Heart left ventricle (tissue), 16 donors: ENCODE measurements around the gene IL24. TPM values are rescaled to one million over a fixed set of nuclear protein-coding genes. Genes with fewer than 3 reads are reported as not detected.

Source experiments
- ATAC-seq, 4 donors: fragments of 200-7000 bp; cut with Tn5 transposase; one replicate each; pipeline ENCODE4 v1.9.1; 2020 to 2022; ENCODE audit warnings: moderate library complexity in 4 of 4, mild to moderate bottlenecking in 3 of 4, moderate number of reproducible peaks in 1 of 4
- DNase-seq, 5 donors: peaks; one replicate each; pipeline ENCODE4 v3.0.0-alpha.2; 2020
- H3K27ac ChIP-seq, 12 donors: fragments of 200-600 bp; sonication (generic) in 4 of 12; one replicate each; pipeline versions ENCODE4 v1.5.0 to v1.8.0; 2016 to 2022; ENCODE audit warnings: mild to moderate bottlenecking in 2 of 12
- H3K27me3 ChIP-seq, 9 donors: fragments of 200-600 bp; sonication (generic) in 2 of 9; one replicate each; pipeline versions ENCODE4 v1.5.1 to v1.8.0; 2016 to 2022; ENCODE audit warnings: mild to moderate bottlenecking in 3 of 9
- H3K36me3 ChIP-seq, 9 donors: fragments of 200-600 bp; sonication (generic) in 2 of 9; one replicate each; pipeline versions ENCODE4 v1.5.0 to v1.8.0; 2018 to 2022; ENCODE audit warnings: mild to moderate bottlenecking in 2 of 9
- H3K4me1 ChIP-seq, 12 donors: fragments of 200-600 bp; sonication (generic) in 4 of 12; one replicate each; pipeline versions ENCODE4 v1.5.0 to v1.8.0; 2016 to 2022; ENCODE audit warnings: mild to moderate bottlenecking in 3 of 12
- H3K4me3 ChIP-seq, 12 donors: fragments of 200-600 bp; sonication (generic) in 4 of 12; one replicate each; pipeline versions ENCODE4 v1.5.0 to v1.8.0; 2017 to 2022; ENCODE audit warnings: mild to moderate bottlenecking in 9 of 12, moderate library complexity in 4 of 12
- H3K9me3 ChIP-seq, 12 donors: fragments of 200-600 bp; sonication (generic) in 4 of 12; one replicate each; pipeline versions ENCODE4 v1.5.0 to v1.8.0; 2016 to 2022; ENCODE audit warnings: mild to moderate bottlenecking in 1 of 12
- POLR2A ChIP-seq, 2 donors: fragments of 450-650 bp; IDR thresholded peaks; one replicate each; pipeline ENCODE4 v1.6.1; 2017; ENCODE audit warnings: antibody characterized with exemption in 2 of 2, mild to moderate bottlenecking in 2 of 2, moderate library complexity in 2 of 2
- WGBS, 4 donors: extraction: QIAGEN DNeasy Blood & Tissue Kit in 2 of 4; methylation state at CpG; one replicate each; pipeline versions ENCODE4 v1.1.5 to v1.1.7; 2013 to 2018; 5-methylcytosine and 5-hydroxymethylcytosine counted together
- intact Hi-C, 10 donors: fragments of 100-400 bp; cut with DNase I; formaldehyde crosslinking; loops; one replicate each; pipeline versions ENCODE4 v1.11.1 to v1.14.2; 2022
- polyA plus RNA-seq, 2 donors: library from polyadenylated mRNA; stranded (reverse); fragments of 200-250 nt; gene quantifications; one replicate each; pipeline ENCODE4 v1.2.3, GENCODE V29; 2013
- total RNA-seq, 9 donors: library from RNA; depleted of rRNA in 2 of 9; stranded (reverse); fragments of >200 nt in 2 of 9; fragmentation: NEBNext Ultra II Directional in 3 of 9; extraction: Animal tissue kit (Norgen Biotek cat#: 25700) in 3 of 9; gene quantifications; one replicate each; pipeline versions ENCODE4 v1.1.0 to v1.2.4, GENCODE V29; 2016 to 2023
- TF ChIP-seq, protein P1 (sequence below), 12 donors: fragments of 200-600 bp; sonication (generic) in 4 of 12; IDR thresholded peaks; one replicate each; pipeline versions ENCODE4 v1.5.0 to v1.8.0; 2018 to 2022; ENCODE audit warnings: antibody characterized with exemption in 12 of 12, mild to moderate bottlenecking in 5 of 12
- donor health status: ischemic (EF 13 %, LVEDD 7.1; RV severe dilation, severe dysfunction).
- donor health status: healthy with polysubstance abuse.
- donor health status: DM: no; HTN: yes; CAD: no.
- donor health status: DM: no; HTN: no; CAD: no.
- donor health status: ischemic (EF 25% LVEDD 6.9; RV normal size, moderate dysfunction).
- donor health status: ischemic (EF 25% LVEDD 5.7; RV mildly dilated, moderate dysfunction).
- donor health status: healthy.
- donor health status: DM: yes; HTN: yes; CAD: no.
- donor health status: ischemic (EF 35%, LVEDD 5.7; RV mildly dilated, moderate dysfunction).
- donor health status: nonischemic (EF 11% LVEDD 7.7; RV severe dilation, severe dysfunction).
- donor health status: DM: yes; HTN: yes; CAD: no.
- donor health status: PGD.
- donor health status: ischemic (EF 29% LVEDD 5.4; RV normal size, mild dysfunction).
- donor health status: nonischemic (EF 23%, LVEDD 6.1; RV moderate dilation, normal function).

IL24 gene
- total and polyA plus RNA-seq, 11 donors = 1.6 TPM; not detected in 10

GRCh38 chr1:206886831-206887230 is 10.4 kb upstream of the IL24 start:
- ATAC-seq (no peak), DNase-seq (no peak)
- H3K4me3 ChIP-seq = no peak overlapping the region
- H3K9me3 ChIP-seq = no peaks in the 10 kb centered on the region
- no peak overlapping the region for H3K27ac ChIP-seq
- 86 to 96% (median 91%) methylated on average over 1 of the region's 1 CpG for WGBS, 4 donors
- intact Hi-C loops = no loop called here
- H3K27me3 ChIP-seq = peaks cover 0 to 6% (median 0%) of the 10 kb centered on the region in 9 donors
- TF ChIP-seq POLR2A (IDR thresholded peaks at IDR 0.05) = no peak
- TF ChIP-seq, protein P1, sequence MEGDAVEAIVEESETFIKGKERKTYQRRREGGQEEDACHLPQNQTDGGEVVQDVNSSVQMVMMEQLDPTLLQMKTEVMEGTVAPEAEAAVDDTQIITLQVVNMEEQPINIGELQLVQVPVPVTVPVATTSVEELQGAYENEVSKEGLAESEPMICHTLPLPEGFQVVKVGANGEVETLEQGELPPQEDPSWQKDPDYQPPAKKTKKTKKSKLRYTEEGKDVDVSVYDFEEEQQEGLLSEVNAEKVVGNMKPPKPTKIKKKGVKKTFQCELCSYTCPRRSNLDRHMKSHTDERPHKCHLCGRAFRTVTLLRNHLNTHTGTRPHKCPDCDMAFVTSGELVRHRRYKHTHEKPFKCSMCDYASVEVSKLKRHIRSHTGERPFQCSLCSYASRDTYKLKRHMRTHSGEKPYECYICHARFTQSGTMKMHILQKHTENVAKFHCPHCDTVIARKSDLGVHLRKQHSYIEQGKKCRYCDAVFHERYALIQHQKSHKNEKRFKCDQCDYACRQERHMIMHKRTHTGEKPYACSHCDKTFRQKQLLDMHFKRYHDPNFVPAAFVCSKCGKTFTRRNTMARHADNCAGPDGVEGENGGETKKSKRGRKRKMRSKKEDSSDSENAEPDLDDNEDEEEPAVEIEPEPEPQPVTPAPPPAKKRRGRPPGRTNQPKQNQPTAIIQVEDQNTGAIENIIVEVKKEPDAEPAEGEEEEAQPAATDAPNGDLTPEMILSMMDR (IDR thresholded peaks at IDR 0.05) = no peak
- H3K36me3 ChIP-seq = no peaks in the 10 kb centered on the region
- H3K4me1 ChIP-seq = peaks cover 0 to 15% (median 2%) of the 10 kb centered on the region in 12 donors

GRCh38 chr1:206887701-206888100 is 9.5 kb upstream of the IL24 start:
- intact Hi-C loops = no loop called here
- Histone ChIP-seq H3K9me3 (no peaks in the 10 kb centered on the region), H3K27me3 (peaks cover 0 to 8% (median 0%) of the 10 kb centered on the region in 9 donors), H3K4me3 (no peak overlapping the region), H3K27ac (no peak overlapping the region), H3K36me3 (no peaks in the 10 kb centered on the region), H3K4me1 (peaks cover 0 to 15% (median 2%) of the 10 kb centered on the region in 12 donors)
- ATAC-seq (no peak), DNase-seq (no peak)
- 72 to 84% (median 78%) methylated on average over 4 of the region's 4 CpGs for WGBS, 4 donors
- TF ChIP-seq, protein P1 (IDR thresholded peaks at IDR 0.05) = no peak
- TF ChIP-seq POLR2A (IDR thresholded peaks at IDR 0.05) = no peak

DNA sequence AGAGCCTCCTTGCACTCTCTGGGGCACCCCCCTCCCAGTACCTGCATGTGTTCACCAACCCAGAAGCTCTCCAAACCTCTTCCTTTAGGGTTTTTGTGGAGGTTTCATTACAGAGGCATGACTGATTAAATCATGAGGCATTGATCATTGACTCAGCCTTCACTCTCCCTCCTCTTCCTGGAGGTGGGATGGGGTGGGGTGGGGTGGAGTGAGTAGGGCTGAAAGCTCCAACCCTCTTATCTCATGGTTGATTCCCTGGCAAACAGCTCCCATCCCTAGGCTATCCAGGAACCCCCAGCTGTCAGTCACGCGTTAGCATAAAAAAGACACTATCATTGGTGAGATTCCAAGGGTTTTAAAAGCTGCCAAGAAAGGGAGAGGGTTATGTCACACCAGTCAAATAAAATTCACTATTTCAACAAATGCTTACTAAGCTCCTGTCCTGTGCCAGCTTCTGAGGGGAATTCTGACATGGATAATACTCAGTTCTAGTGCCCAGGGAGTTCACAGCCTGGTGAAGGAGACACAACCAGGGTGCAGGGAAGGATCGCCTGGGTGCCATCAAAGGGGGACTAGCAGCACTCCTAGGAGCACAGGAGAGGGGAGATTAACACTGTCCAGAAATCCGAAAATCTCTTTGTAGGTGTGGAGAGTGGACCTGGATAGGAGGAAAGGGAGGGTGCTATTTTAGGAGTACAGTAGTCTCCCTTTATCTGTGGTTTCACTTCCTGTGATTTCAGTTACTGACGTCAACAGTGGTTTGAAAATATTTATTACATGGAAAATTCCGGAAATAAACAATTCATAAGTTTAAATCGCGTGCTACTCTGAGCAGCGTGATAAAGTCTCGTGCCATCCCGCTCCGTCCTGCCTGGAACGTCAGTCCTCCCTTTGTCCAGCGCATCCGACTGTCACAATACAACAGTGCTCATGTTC is 6.8 kb upstream of the IL24 start:
- intact Hi-C loops = no loop called here
- Histone ChIP-seq H3K27ac (no peak overlapping the region), H3K4me3 (no peak overlapping the region), H3K9me3 (no peaks in the 10 kb centered on the region), H3K27me3 (peaks cover 0 to 8% (median 0%) of the 10 kb centered on the region in 9 donors), H3K36me3 (no peaks in the 10 kb centered on the region), H3K4me1 (peaks cover 0 to 15% (median 2%) of the 10 kb centered on the region in 12 donors)
- TF ChIP-seq, protein P1 (IDR thresholded peaks at IDR 0.05) = no peak
- TF ChIP-seq POLR2A (IDR thresholded peaks at IDR 0.05) = no peak
- WGBS, 4 donors = 34 to 50% (median 40%) methylated on average over 15 of the region's 15 CpGs
- peak; percentile 20 to 83 (median 56) for ATAC-seq
- DNase-seq = no peak

DNA sequence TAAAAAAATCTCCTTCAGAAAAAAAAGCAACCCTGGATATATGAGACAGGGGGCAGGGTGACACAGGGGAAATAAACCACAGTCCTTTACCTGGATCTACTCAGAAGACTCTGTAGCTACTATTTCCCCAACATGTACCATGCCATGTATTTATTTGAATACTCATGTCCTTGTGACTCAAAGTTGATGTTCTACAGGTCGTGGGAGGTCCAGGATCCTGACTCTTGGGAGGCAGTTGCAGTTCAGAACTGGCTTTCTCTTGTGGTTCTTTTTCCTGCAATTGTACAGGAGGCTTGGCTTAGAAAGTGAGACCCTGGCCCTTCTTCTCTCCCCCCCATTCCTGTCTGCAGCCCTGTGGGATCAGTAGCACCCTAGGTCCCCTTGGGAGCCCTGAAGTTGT is 5.8 kb upstream of the IL24 start:
- WGBS, 4 donors = 72 to 91% (median 89%) methylated on average over 1 of the region's 1 CpG
- DNase-seq (no peak), ATAC-seq (no peak)
- Histone ChIP-seq H3K4me1 (peaks cover 0 to 15% (median 2%) of the 10 kb centered on the region in 12 donors), H3K27me3 (peaks cover 0 to 8% (median 0%) of the 10 kb centered on the region in 9 donors), H3K36me3 (no peaks in the 10 kb centered on the region), H3K9me3 (no peaks in the 10 kb centered on the region), H3K27ac (no peak overlapping the region), H3K4me3 (no peak overlapping the region)
- intact Hi-C loops = no loop called here
- TF ChIP-seq, protein P1 (IDR thresholded peaks at IDR 0.05) = no peak
- no peak for TF ChIP-seq POLR2A (IDR thresholded peaks at IDR 0.05)
